Epithelial cell of proximal tubule (primary cell): ENCODE measurements around the gene CRIP2. TPM values are rescaled to one million over a fixed set of nuclear protein-coding genes. Genes with fewer than 3 reads are reported as not detected.

ENCODE experiments used
- DNase-seq: peaks from one replicate; pipeline ENCODE4 v3.0.0-alpha.2; 2011; ENCODE audit warnings: low read depth
- H3K4me3 ChIP-seq: 2 replicates; pipeline ENCODE4 v1.5.1; 2011; ENCODE audit warnings: low read depth, mild to moderate bottlenecking, low read length
- total RNA-seq: library from RNA; depleted of rRNA; stranded (reverse); fragments of >200 nt; gene quantifications from 2 replicates; pipeline ENCODE4 v1.2.3, GENCODE V29; 2015
- TF ChIP-seq, protein P1 (sequence below): conservative IDR thresholded peaks from 2 replicates; pipeline ENCODE4 v1.5.1; 2012; ENCODE audit warnings: low read depth, mild to moderate bottlenecking, low read length

The CRIP2 gene
- total RNA-seq, 1 donor from 2014 or later, result 121 TPM

DNA sequence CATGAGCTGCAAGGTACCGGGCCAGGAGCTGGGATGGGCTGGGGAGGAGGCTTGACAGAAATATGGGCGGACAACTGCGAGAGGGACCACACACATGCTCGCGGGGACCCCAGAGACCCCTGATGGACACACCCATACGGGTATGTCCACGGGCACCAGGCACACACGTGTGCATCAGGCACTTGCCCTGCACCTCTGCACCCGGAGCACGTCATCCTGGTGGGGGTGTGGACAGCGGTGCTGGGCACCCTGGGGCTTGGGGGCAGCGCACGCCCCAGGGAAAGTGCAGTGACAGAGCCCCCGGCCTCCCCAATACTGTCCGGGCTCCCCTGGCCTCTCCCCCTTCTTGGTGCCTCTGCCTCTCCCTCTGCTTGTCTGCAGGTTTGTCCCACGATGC, 10.4 kb downstream of the CRIP2 start:
- TF ChIP-seq, protein P1, sequence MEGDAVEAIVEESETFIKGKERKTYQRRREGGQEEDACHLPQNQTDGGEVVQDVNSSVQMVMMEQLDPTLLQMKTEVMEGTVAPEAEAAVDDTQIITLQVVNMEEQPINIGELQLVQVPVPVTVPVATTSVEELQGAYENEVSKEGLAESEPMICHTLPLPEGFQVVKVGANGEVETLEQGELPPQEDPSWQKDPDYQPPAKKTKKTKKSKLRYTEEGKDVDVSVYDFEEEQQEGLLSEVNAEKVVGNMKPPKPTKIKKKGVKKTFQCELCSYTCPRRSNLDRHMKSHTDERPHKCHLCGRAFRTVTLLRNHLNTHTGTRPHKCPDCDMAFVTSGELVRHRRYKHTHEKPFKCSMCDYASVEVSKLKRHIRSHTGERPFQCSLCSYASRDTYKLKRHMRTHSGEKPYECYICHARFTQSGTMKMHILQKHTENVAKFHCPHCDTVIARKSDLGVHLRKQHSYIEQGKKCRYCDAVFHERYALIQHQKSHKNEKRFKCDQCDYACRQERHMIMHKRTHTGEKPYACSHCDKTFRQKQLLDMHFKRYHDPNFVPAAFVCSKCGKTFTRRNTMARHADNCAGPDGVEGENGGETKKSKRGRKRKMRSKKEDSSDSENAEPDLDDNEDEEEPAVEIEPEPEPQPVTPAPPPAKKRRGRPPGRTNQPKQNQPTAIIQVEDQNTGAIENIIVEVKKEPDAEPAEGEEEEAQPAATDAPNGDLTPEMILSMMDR, result no peak
- no peak for DNase-seq
- H3K4me3 ChIP-seq, result no peak overlapping the region

DNA sequence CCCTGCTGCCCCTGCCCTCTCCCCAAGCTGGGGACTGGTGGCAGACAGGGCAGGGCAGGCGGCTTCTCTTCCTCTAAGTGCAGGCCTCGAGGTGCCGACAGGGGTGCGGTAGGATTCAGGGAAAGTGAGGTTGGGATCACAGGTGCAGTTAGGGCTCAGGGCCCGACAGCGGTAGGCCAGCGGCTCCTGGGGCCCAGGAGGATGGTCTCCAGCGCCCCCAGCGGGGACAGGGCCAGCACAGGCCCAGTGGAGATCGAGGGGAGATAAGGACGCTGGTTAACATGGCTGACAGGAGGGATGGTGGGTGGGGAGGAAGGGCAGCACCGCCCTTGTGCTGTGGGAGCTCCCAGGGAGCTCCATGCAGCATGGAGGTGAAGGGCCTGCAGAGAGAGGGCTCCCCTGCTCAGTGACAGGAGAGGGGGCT, 11.1 kb downstream of the CRIP2 start:
- no peak overlapping the region for H3K4me3 ChIP-seq
- DNase-seq, result no peak
- TF ChIP-seq, protein P1, result peak; percentile 38

DNA sequence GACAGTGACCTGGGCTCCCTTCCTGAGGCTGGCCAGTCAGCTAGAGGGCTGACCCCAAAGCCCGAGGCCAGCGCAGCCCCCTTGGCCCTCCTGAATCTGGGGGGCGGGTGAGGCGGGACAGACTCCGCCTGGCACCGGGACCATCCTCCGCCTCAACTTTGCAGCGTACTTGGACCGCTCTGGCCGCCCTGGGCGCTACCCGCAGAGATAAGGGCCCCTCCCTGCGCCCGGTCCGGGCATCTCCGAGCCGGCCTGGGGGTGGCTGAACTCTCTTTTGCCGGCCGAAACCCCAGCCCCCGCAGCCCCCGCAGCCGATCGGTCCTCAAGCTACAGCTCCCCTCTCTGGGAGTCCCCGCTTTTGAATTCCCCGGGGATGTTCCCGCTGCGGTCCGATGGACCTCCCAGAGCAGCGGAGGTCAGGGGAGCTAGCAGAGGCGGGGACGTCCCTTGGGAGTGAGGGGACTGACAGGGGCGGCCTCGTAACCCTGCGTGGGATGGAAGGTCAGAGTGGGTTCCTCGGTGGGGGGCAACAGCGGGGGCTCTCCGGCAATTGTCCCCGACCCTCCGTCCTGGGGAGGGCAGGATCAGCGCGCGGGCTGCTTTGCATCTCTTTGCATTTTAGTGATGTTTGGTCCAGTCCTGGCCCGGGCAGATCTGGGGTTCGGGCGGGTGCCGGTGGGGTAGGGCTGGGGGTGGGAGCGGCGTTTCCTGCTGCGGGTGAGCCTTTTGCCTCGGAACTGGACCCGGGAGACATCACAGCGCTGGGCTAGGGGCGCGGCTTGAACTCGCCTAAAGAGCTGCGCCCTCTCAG, 11.7 kb downstream of the CRIP2 start, which contains the start of gene CRIP1:
TSS of gene CRIP1 (plus strand) at position 724 of the 811 bp plus-strand sequence. CDS start 374 bp downstream, outside the sequence.
- H3K4me3 ChIP-seq, result peak within 1 kb of the TSS; percentile 37
- TF ChIP-seq, protein P1, result no peak
- no peak for DNase-seq

DNA sequence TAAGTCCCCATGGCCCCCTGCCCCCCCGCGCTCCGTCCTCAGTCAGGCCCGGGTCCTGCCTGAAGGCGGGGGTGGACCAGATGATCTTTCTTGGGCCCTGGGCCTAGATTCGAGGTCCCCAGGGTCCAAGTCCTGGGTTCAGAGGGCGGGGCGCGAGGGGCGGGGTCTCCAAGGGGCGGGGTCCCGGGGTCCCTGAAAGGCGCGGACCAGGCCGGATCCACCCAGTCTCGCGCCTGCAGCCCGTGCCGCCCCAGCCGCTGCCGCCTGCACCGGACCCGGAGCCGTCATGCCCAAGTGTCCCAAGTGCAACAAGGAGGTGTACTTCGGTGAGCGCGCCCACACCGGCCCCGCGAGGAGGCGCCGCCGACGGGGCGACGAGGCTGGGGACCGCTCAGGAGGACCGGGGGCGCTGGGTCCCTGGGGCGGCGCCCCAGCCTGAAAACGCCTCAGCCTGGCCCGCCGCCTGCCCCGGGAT, 12.4 kb downstream of the CRIP2 start:
- H3K4me3 ChIP-seq, result peak overlapping the region; percentile 37
- DNase-seq, result no peak
- TF ChIP-seq, protein P1, result no peak

DNA sequence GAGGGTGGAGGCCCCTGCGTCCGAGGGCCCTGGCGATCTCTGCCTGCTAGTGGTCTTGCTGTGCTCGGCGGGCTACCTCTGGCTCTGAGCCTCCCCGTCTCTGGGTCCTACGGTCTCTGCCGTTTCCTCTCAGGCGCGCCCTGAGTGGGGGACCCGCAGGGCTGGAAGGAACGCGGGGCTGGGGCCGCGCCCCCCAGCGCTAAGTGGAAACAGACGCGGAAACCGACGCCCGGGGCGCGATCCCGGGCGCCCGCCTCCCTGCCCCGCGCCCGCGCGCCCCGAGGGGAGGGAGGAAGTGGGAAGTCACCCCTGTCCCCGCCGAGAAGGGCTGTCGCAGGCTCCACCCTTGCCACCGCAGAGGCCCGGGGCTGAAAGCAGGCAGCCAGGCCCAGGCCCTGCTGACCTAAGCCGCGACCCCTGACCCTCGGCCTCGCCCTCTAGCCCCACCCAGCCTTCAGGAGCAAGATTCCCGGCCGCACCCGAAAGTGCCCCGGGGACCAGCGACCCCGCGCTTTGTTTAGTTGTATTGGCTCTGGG, 12.9 kb downstream of the CRIP2 start:
- TF ChIP-seq, protein P1, result no peak
- H3K4me3 ChIP-seq, result peak overlapping the region; percentile 37
- no peak for DNase-seq

DNA sequence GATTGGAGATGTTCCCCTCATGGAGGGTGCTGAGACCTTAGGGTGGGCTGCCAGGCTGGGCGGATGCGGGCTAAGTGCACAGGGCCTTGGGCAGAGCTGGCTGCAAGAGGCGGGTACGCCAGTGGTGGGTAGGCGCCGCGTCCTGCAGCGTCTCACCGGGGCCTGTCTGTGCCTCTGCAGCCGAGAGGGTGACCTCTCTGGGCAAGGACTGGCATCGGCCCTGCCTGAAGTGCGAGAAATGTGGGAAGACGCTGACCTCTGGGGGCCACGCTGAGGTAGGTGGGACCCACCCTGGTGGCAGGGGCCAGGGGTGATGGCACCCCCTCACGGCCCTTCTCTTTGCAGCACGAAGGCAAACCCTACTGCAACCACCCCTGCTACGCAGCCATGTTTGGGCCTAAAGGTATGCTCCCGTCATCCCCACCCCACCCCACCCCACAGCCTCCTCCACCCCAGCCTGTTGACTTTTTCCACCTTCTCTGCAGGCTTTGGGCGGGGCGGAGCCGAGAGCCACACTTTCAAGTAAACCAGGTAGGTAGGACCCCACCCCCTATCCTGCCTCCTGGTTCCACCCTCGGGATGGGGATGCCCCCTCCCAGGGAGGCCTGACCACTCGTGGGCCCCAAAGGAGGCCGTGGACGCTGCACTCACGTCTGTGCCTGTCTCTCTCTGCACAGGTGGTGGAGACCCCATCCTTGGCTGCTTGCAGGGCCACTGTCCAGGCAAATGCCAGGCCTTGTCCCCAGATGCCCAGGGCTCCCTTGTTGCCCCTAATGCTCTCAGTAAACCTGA, 13.6 kb downstream of the CRIP2 start:
- TF ChIP-seq, protein P1, result no peak
- H3K4me3 ChIP-seq, result peak overlapping the region; percentile 37
- no peak for DNase-seq
